Smooth muscle cell (in vitro differentiated cells): ENCODE data around the gene TTLL6. TPM values are rescaled to one million over a fixed set of nuclear protein-coding genes. Genes with fewer than 3 reads are reported as not detected.
A peak's percentile ranks its signal among the peaks of the same experiment; 100 is the strongest.
"Not testable (repeated sequence)": the region's sequence is repeated elsewhere in the genome, so short reads cannot be mapped to it uniquely, and the experiment has no call there.

ENCODE experiments used
- DNase-seq: peaks from one replicate; lab custom pipeline; 2025; ENCODE audit not compliant: unreplicated experiment; lab: John Stamatoyannopoulos, UW
- H2AFZ ChIP-seq: fragments of 200-600 bp; sonication (generic); 2 replicates; pipeline ENCODE4 v1.6.0; 2016; ENCODE audit warnings: antibody characterized with exemption, low read depth, mild to moderate bottlenecking
- H3F3A ChIP-seq: fragments of 200-600 bp; sonication (generic); 2 replicates; pipeline ENCODE4 v1.6.0; 2017; ENCODE audit warnings: antibody characterized with exemption, low read depth
- H3K27ac ChIP-seq: fragments of 200-600 bp; sonication (generic); 2 replicates; pipeline ENCODE4 v1.5.1; 2016; ENCODE audit warnings: low read depth, mild to moderate bottlenecking
- H3K27me3 ChIP-seq: fragments of 200-600 bp; sonication (generic); 2 replicates; pipeline ENCODE4 v1.6.1; 2016; ENCODE audit warnings: low read depth, mild to moderate bottlenecking
- H3K36me3 ChIP-seq: fragments of 200-600 bp; sonication (generic); 2 replicates; pipeline ENCODE4 v1.5.1; 2016; ENCODE audit warnings: low read depth
- H3K4me1 ChIP-seq: fragments of 200-600 bp; sonication (generic); 2 replicates; pipeline ENCODE4 v1.5.1; 2016; ENCODE audit warnings: low read depth
- H3K4me2 ChIP-seq: fragments of 200-600 bp; sonication (generic); 2 replicates; pipeline ENCODE4 v1.6.0; 2016; ENCODE audit warnings: mild to moderate bottlenecking
- H3K4me3 ChIP-seq: fragments of 200-600 bp; sonication (generic); 2 replicates; pipeline ENCODE4 v1.5.1; 2016; ENCODE audit warnings: mild to moderate bottlenecking
- H3K79me2 ChIP-seq: fragments of 200-600 bp; sonication (generic); 2 replicates; pipeline ENCODE4 v1.6.0; 2016; ENCODE audit warnings: low read depth, mild to moderate bottlenecking
- H3K9ac ChIP-seq: fragments of 200-600 bp; sonication (generic); 2 replicates; pipeline ENCODE4 v1.6.0; 2016; ENCODE audit warnings: low read depth
- H3K9me3 ChIP-seq: fragments of 200-600 bp; sonication (generic); replicated peaks from 2 replicates; pipeline ENCODE4 v1.5.1; 2016; ENCODE audit warnings: low read depth
- H4K20me1 ChIP-seq: fragments of 200-600 bp; sonication (generic); 2 replicates; pipeline ENCODE4 v1.6.0; 2016; ENCODE audit warnings: low read depth
- WGBS: methylation state at CpG from one replicate; pipeline ENCODE4 v1.1.7; 2016; ENCODE audit warnings: low lambda C conversion rate; 5-methylcytosine and 5-hydroxymethylcytosine counted together
- polyA plus RNA-seq: library from polyadenylated mRNA; unstranded; fragments of >200 nt; fragmentation: Nextera tagmentation; extraction: Ambion mirVana; gene quantifications from 2 replicates; pipeline ENCODE4 v1.2.1, GENCODE V29; 2016
- total RNA-seq: library from RNA; depleted of rRNA; stranded (reverse); fragments of >200 nt; gene quantifications from 2 replicates; pipeline ENCODE4 v1.2.3, GENCODE V29; 2014
- TF ChIP-seq, protein P1 (sequence below): fragments of 200-600 bp; sonication (generic); IDR thresholded peaks from 2 replicates; pipeline ENCODE4 v1.5.1; 2017; ENCODE audit warnings: borderline replicate concordance, mild to moderate bottlenecking, antibody characterized with exemption; ENCODE audit not compliant: insufficient read depth, poor library complexity, severe bottlenecking

The TTLL6 gene
- total and polyA plus RNA-seq, 2 experiments from 2014 or later = 0.41 TPM; not detected in 1

- Histone ChIP-seq H3F3A (no peaks in the 10 kb centered on the region), H3K4me1 (no peaks in the 10 kb centered on the region), H3K27ac (peak overlapping the region; percentile 44), H3K27me3 (no peaks in the 10 kb centered on the region), H3K79me2 (no peaks in the 10 kb centered on the region), H2AFZ (no peak overlapping the region), H4K20me1 (no peaks in the 10 kb centered on the region), H3K36me3 (no peaks in the 10 kb centered on the region), H3K4me2 (no peak overlapping the region), H3K4me3 (no peak overlapping the region), H3K9ac (no peak overlapping the region), H3K9me3 (no peaks in the 10 kb centered on the region)
- TF ChIP-seq, protein P1, sequence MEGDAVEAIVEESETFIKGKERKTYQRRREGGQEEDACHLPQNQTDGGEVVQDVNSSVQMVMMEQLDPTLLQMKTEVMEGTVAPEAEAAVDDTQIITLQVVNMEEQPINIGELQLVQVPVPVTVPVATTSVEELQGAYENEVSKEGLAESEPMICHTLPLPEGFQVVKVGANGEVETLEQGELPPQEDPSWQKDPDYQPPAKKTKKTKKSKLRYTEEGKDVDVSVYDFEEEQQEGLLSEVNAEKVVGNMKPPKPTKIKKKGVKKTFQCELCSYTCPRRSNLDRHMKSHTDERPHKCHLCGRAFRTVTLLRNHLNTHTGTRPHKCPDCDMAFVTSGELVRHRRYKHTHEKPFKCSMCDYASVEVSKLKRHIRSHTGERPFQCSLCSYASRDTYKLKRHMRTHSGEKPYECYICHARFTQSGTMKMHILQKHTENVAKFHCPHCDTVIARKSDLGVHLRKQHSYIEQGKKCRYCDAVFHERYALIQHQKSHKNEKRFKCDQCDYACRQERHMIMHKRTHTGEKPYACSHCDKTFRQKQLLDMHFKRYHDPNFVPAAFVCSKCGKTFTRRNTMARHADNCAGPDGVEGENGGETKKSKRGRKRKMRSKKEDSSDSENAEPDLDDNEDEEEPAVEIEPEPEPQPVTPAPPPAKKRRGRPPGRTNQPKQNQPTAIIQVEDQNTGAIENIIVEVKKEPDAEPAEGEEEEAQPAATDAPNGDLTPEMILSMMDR = no peak
- no peak for DNase-seq
- 79% methylated on average over 11 of the region's 11 CpGs for WGBS
Observed at GRCh38 chr17:48825446-48826381, 8.7 kb upstream of the TTLL6 start.

- H3F3A ChIP-seq, DNase-seq, H3K9me3 ChIP-seq, H3K4me3 ChIP-seq, H2AFZ ChIP-seq, H3K36me3 ChIP-seq, H4K20me1 ChIP-seq, H3K4me2 ChIP-seq, H3K27me3 ChIP-seq, H3K79me2 ChIP-seq, H3K9ac ChIP-seq, H3K27ac ChIP-seq: not testable (repeated sequence)
- peaks cover 16% of the 10 kb centered on the region for H3K4me1 ChIP-seq
- 92% methylated on average over 6 of the region's 6 CpGs for WGBS
Observed at GRCh38 chr17:48820936-48821335, 3.9 kb upstream of the TTLL6 start.

DNA sequence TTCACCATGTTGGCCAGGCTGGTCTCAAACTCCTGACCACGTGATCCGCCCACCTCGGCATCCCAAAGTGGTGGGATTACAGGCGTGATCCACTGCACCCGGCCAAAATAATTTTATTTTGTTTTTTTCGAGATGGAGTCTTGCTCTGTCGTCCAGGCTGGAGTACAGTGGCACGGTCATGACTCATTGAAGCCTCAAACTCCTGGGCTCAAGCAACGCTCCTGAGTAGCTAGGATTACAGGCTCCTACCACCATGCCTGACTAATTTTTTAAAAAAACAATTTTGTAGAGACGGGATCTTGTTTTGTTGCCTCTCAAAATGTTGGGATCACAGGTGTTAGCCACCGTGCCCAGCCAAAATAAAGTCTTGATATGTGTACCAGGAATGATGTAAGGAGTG lies 2.4 kb upstream of the TTLL6 start:
- H3K36me3 ChIP-seq = no peaks in the 10 kb centered on the region
- no peak overlapping the region for H3K9ac ChIP-seq
- 77% methylated on average over 11 of the region's 11 CpGs for WGBS
- no peak overlapping the region for H3K27ac ChIP-seq
- H2AFZ ChIP-seq = no peak overlapping the region
- no peaks in the 10 kb centered on the region for H3K9me3 ChIP-seq
- no peaks in the 10 kb centered on the region for H3K79me2 ChIP-seq
- peaks cover 16% of the 10 kb centered on the region for H3K4me1 ChIP-seq
- H3K27me3 ChIP-seq = peaks cover 15% of the 10 kb centered on the region
- H4K20me1 ChIP-seq = no peaks in the 10 kb centered on the region
- DNase-seq = no peak
- H3K4me2 ChIP-seq = no peak overlapping the region
- TF ChIP-seq, protein P1 = no peak
- H3F3A ChIP-seq = no peaks in the 10 kb centered on the region
- H3K4me3 ChIP-seq = no peak overlapping the region

GRCh38 chr17:48818361-48818841 lies 1.4 kb upstream of the TTLL6 start:
- Histone ChIP-seq H3F3A (no peaks in the 10 kb centered on the region), H3K79me2 (no peaks in the 10 kb centered on the region), H3K4me1 (peaks cover 16% of the 10 kb centered on the region), H3K4me2 (no peak overlapping the region), H2AFZ (no peak overlapping the region), H3K36me3 (no peaks in the 10 kb centered on the region), H3K27ac (no peak overlapping the region), H3K4me3 (no peak overlapping the region), H3K9ac (no peak overlapping the region), H4K20me1 (no peaks in the 10 kb centered on the region), H3K27me3 (peaks cover 15% of the 10 kb centered on the region), H3K9me3 (no peaks in the 10 kb centered on the region)
- WGBS = 34% methylated on average over 9 of the region's 9 CpGs
- TF ChIP-seq, protein P1 = no peak
- DNase-seq = no peak
